Uterus (tissue), 4 donors: ENCODE data around the gene UTP11. TPM values are rescaled to one million over a fixed set of nuclear protein-coding genes. Genes with fewer than 3 reads are reported as not detected.
A peak's percentile ranks its signal among the peaks of the same experiment; 100 is the strongest.

Experiments used
- DNase-seq, 2 donors: peaks; one replicate each; pipeline ENCODE4 v3.0.0-alpha.2; 2019 to 2020
- H3K27ac ChIP-seq, 2 donors: fragments of 200-600 bp; sonication (generic); 1 replicate in 1 of 2; 2 replicates in 1 of 2; pipeline ENCODE4 v1.5.1; 2016 to 2018
- H3K27me3 ChIP-seq, 2 donors: fragments of 200-600 bp; sonication (generic); one replicate each; pipeline ENCODE4 v1.5.1; 2018 to 2019; ENCODE audit warnings: control low read depth in 1 of 2
- H3K36me3 ChIP-seq, 2 donors: fragments of 200-600 bp; sonication (generic); one replicate each; pipeline ENCODE4 v1.5.1; 2019; ENCODE audit warnings: control low read depth in 1 of 2
- H3K4me1 ChIP-seq, 2 donors: fragments of 200-600 bp; sonication (generic); one replicate each; pipeline ENCODE4 v1.5.1; 2018 to 2019; ENCODE audit warnings: control low read depth in 1 of 2
- H3K4me3 ChIP-seq, 2 donors: fragments of 200-600 bp; sonication (generic); 1 replicate in 1 of 2; 2 replicates in 1 of 2; pipeline ENCODE4 v1.5.1; 2018 to 2019; ENCODE audit warnings: mild to moderate bottlenecking in 1 of 2
- H3K9me3 ChIP-seq, 2 donors: fragments of 200-600 bp; sonication (generic); one replicate each; pipeline ENCODE4 v1.5.1; 2019; ENCODE audit warnings: control low read depth in 1 of 2
- CTCF ChIP-seq, 4 experiments: fragments of 200-600 bp in 2 of 4; fragments of 450-650 bp in 2 of 4; sonication (generic) in 2 of 4; IDR thresholded peaks; one replicate each; pipeline ENCODE4 v1.5.1; 2016 to 2019; ENCODE audit warnings: antibody characterized with exemption in 4 of 4, mild to moderate bottlenecking in 2 of 4, moderate library complexity in 1 of 4
- POLR2A ChIP-seq, 2 donors: fragments of 450-650 bp; IDR thresholded peaks; one replicate each; pipeline ENCODE4 v1.6.1; 2016; ENCODE audit warnings: antibody characterized with exemption in 2 of 2, mild to moderate bottlenecking in 1 of 2, moderate library complexity in 1 of 2
- intact Hi-C: fragments of 100-400 bp; cut with DNase I; formaldehyde crosslinking; loops from one replicate; pipeline ENCODE4 v1.15.1; 2023; ENCODE audit warnings: low total_unique reads
- total RNA-seq, 4 donors: library from RNA; depleted of rRNA in 3 of 4; stranded (reverse); fragments of >200 nt in 3 of 4; gene quantifications; one replicate each; pipeline versions ENCODE4 v1.1.0 to v1.2.4, GENCODE V29; 2014 to 2023
- donor health status: DM: yes; HTN: yes; CAD: no.

UTP11 gene
- total RNA-seq, 4 donors from 2014 or later: 8.2 to 60.3 (median 36.9) TPM

- DNase-seq: no peak
- Histone ChIP-seq H3K4me3 (no peak overlapping the region), H3K9me3 (no peaks in the 10 kb centered on the region), H3K27ac (no peak overlapping the region), H3K36me3 (no peaks in the 10 kb centered on the region), H3K4me1 (peaks cover 10 to 12% of the 10 kb centered on the region in 2 donors), H3K27me3 (no peaks in the 10 kb centered on the region)
- TF ChIP-seq CTCF (IDR thresholded peaks at IDR 0.05) (no peak), POLR2A (IDR thresholded peaks at IDR 0.05) (no peak)
- intact Hi-C loops: no loop called here
These were observed 2.7 kb upstream of the UTP11 start for GRCh38 chr1:38009841-38010180.

DNA sequence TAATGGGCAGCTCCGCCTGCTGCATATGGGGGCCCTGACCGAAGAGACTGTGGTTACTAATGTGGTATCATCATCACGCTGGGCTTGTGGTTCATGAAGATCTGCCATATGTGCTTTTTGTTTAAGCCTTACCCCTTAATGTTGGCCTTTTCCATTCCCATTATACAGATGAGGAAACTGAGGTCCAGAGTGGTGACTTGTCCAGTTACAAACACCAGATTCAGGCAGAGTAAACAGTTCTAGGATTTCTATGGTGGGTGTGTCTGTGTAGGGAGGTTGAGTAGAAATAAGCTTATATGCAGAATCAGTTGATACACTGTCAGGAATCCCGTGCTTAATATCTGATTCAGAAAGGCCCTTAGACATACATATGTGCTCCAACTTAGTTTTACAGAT is 691 bp downstream of the UTP11 start:
- TF ChIP-seq POLR2A (IDR thresholded peaks at IDR 0.05) (no peak), CTCF (IDR thresholded peaks at IDR 0.05) (no peak)
- Histone ChIP-seq H3K4me3 (peak overlapping the region; percentile 66 to 85), H3K9me3 (no peaks in the 10 kb centered on the region), H3K36me3 (no peaks in the 10 kb centered on the region), H3K4me1 (peaks cover 10 to 12% of the 10 kb centered on the region in 2 donors), H3K27me3 (no peaks in the 10 kb centered on the region), H3K27ac (peak overlapping the region; percentile 89 to 91)
- intact Hi-C loops: no loop called here
- DNase-seq: no peak

DNA sequence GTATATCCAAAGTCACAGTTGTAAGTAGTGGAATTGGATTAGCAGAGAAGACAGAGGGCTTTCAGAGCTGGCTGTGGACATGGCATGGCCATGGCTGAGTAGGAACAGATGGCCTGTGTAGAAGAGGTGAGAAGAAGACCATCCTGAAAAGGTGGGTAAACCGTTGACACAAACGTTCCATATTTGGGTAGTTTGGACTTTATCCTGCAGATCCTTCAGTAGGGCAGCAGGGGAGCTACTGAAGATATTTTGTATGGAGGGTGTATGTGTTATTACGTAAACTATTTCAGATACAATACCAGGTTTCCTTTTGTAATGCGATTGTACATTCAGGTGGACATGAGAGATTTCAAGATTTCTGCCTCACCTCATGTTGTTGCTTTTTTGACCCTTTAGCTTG is 1.6 kb downstream of the UTP11 start:
- Histone ChIP-seq H3K9me3 (no peaks in the 10 kb centered on the region), H3K4me1 (peaks cover 10 to 12% of the 10 kb centered on the region in 2 donors), H3K27ac (no peak overlapping the region), H3K36me3 (no peaks in the 10 kb centered on the region), H3K4me3 (no peak overlapping the region), H3K27me3 (no peaks in the 10 kb centered on the region)
- TF ChIP-seq CTCF (IDR thresholded peaks at IDR 0.05): no peak
- no peak for TF ChIP-seq POLR2A (IDR thresholded peaks at IDR 0.05)
- DNase-seq: no peak
- intact Hi-C loops: no loop called here

DNA sequence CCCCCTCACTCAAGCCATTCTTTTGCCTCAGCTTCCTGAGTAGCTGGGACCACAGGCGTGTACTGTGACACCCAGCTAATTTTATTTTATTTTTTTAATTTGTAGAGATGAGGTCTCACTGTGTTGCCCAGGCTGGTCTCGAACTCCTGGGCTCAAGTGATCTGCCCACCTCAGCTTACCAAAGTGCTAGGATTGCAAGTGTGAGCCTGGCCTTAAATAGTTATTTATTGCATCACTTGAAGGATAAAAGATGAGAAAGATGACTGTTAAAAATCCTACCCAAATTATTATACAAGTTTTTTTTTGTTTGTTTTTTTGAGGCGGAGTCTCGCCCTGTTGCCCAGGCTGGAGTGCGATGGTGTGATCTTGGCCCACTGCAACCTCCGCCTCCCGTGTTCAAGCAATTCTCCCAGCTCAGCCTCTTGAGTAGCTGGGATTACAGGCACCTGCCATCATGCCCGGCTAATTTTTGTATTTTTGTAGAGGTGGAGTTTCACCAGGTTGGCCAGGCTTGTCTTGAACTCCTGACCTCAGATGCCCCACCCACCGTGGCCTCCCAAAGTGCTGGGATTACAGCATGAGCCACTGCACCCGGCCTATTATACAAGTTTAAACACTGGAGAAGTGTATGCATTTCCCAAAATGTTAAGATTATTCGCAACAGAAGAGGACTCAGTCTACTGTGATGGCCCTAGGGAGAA is 2.3 kb downstream of the UTP11 start:
- intact Hi-C loops: no loop called here

More for the DNA sequence above, 2.3 kb downstream of the UTP11 start:
- no peak for TF ChIP-seq POLR2A (IDR thresholded peaks at IDR 0.05)
- TF ChIP-seq CTCF (IDR thresholded peaks at IDR 0.05): no peak
- Histone ChIP-seq H3K9me3 (no peaks in the 10 kb centered on the region), H3K4me3 (no peak overlapping the region), H3K27ac (no peak overlapping the region), H3K4me1 (peaks cover 10 to 12% of the 10 kb centered on the region in 2 donors), H3K36me3 (no peaks in the 10 kb centered on the region), H3K27me3 (no peaks in the 10 kb centered on the region)
- no peak for DNase-seq
